Esophagus (tissue), 2 donors: Measurements from ENCODE around the gene RPL38. TPM values are rescaled to one million over a fixed set of nuclear protein-coding genes. Genes with fewer than 3 reads are reported as not detected.

Experiments
- H3K27ac ChIP-seq, 2 donors: one replicate each; pipeline ENCODE4 v1.5.1; 2013; ENCODE audit warnings: low read depth in 2 of 2, mild to moderate bottlenecking in 2 of 2, inconsistent platforms in 1 of 2, low read length in 1 of 2, moderate library complexity in 1 of 2
- H3K27me3 ChIP-seq, 2 donors: one replicate each; pipeline ENCODE4 v1.6.1; 2013; ENCODE audit warnings: low read length in 2 of 2, control low read depth in 1 of 2, mild to moderate bottlenecking in 1 of 2; ENCODE audit not compliant: insufficient read depth in 2 of 2, control insufficient read depth in 1 of 2
- H3K36me3 ChIP-seq, 2 donors: one replicate each; pipeline ENCODE4 v1.6.1; 2013; ENCODE audit warnings: low read length in 1 of 2; ENCODE audit not compliant: control insufficient read depth in 2 of 2, insufficient read depth in 2 of 2
- H3K4me1 ChIP-seq, 2 donors: one replicate each; pipeline ENCODE4 v1.6.1; 2013; ENCODE audit warnings: low read length in 1 of 2; ENCODE audit not compliant: control insufficient read depth in 2 of 2, insufficient read depth in 2 of 2
- H3K4me3 ChIP-seq, 2 donors: one replicate each; pipeline ENCODE4 v1.5.1; 2013; ENCODE audit warnings: low read length in 2 of 2, mild to moderate bottlenecking in 2 of 2, low read depth in 1 of 2, moderate library complexity in 1 of 2
- H3K9me3 ChIP-seq, 2 donors: one replicate each; pipeline ENCODE4 v1.6.1; 2013; ENCODE audit warnings: mild to moderate bottlenecking in 2 of 2, low read depth in 1 of 2, low read length in 1 of 2, moderate library complexity in 1 of 2; ENCODE audit not compliant: control insufficient read depth in 2 of 2, insufficient read depth in 1 of 2
- WGBS, 2 donors: extraction: QIAGEN DNeasy Blood & Tissue Kit; methylation state at CpG; one replicate each; pipeline ENCODE4 v1.1.7; 2013; 5-methylcytosine and 5-hydroxymethylcytosine counted together
- polyA plus RNA-seq, 2 donors: library from polyadenylated mRNA; stranded (reverse); fragments of 200-250 nt; gene quantifications; one replicate each; pipeline ENCODE4 v1.2.3, GENCODE V29; 2013
- donor health status: healthy with polysubstance abuse.
- donor health status: Bipolar disorder and iron deficiency.

Gene RPL38
- polyA plus RNA-seq, 2 donors, result 1,223 to 1,349 TPM

DNA sequence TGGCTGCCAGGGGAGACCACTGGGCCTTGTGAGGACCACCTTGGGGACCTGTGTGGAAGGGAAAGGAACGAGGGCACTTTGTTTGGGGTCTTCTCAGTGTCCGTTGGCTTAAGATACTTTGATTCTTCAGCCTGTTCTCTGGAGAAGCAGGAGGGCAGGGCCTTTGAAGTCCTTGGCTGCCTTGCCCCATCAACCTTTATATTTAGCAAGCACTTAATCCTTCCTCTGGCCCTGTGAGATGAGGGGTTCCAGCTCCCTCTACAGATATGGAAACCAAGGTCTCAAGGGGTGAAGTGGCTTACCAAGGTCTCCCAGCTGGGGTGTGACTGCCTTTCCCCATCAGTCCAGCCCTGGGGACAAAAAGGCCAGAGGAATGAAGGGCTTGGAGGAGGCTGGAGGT lies 38.4 kb downstream of the RPL38 start:
- no peaks in the 10 kb centered on the region for H3K36me3 ChIP-seq
- H3K27me3 ChIP-seq, result no peaks in the 10 kb centered on the region
- peaks cover 2 to 4% of the 10 kb centered on the region in 2 donors for H3K4me1 ChIP-seq
- WGBS, 2 donors, result 67 to 76% methylated on average over 2 of the region's 2 CpGs
- H3K4me3 ChIP-seq, result no peak overlapping the region
- no peaks in the 10 kb centered on the region for H3K9me3 ChIP-seq
- no peak overlapping the region for H3K27ac ChIP-seq

DNA sequence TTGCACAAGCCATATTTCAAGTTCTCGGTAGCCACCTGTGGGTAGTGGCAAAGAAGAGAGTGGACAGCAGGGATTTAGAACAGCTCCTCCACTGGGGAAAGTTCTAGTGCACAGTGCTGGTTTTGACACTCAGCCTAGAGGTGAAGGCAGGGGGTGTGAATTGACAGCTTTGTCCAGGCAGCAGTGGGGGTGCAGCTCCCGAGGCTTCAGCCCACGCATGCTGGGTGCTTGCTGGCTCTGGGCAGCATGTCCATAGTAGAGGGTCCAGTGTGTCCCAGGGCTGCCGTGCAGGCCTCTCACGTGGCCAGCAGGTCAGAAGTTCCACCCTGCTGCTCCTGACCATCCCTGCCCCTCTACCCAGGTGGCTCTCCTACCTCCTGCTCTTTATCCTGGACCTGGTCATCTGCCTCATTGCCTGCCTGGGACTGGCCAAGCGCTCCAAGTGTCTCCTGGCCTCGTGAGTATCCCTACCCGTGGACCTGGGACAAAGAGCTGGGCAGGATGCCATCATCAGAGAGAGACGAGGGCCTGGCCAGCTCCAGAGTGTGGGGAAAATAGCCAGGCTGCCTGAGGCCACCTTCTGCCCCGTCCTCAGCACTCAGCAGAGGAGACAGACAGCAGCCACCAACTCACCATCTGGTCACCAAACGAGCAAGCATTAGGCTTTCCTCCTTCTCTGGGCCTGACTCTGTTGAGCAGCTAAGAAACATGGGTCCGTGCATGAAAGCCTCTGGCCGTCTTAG lies 39.7 kb downstream of the RPL38 start:
- no peaks in the 10 kb centered on the region for H3K36me3 ChIP-seq
- WGBS, 2 donors, result 76% methylated on average over 13 of the region's 13 CpGs
- H3K9me3 ChIP-seq, result no peaks in the 10 kb centered on the region
- no peaks in the 10 kb centered on the region for H3K27me3 ChIP-seq
- no peak overlapping the region for H3K27ac ChIP-seq
- H3K4me3 ChIP-seq, result no peak overlapping the region
- peaks cover 2 to 4% of the 10 kb centered on the region in 2 donors for H3K4me1 ChIP-seq

DNA sequence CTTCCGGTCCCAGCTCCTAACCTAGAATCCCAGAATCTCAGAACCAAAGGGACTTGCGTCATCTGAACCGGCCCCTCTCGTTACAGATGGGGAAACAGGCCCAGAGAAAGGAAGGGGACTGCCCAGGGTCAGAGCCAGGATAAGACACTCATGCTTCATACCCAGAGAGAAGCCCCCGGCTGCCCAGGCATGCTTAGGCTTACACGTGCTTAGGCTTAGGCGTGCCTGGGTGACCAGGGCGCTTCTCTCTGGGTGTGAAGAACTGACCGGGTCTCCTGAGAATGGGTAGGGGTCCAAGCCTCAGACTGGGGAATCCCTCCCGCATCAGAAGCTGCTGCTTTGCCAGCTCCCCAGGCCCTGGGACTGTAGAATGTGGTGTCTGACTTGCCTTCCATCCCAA lies 40.6 kb downstream of the RPL38 start:
- Histone ChIP-seq H3K9me3 (no peaks in the 10 kb centered on the region), H3K27me3 (no peaks in the 10 kb centered on the region), H3K4me3 (no peak overlapping the region), H3K4me1 (peaks cover 2% of the 10 kb centered on the region in 2 donors), H3K27ac (no peak overlapping the region), H3K36me3 (no peaks in the 10 kb centered on the region)
- 89 to 90% methylated on average over 10 of the region's 10 CpGs for WGBS, 2 donors

DNA sequence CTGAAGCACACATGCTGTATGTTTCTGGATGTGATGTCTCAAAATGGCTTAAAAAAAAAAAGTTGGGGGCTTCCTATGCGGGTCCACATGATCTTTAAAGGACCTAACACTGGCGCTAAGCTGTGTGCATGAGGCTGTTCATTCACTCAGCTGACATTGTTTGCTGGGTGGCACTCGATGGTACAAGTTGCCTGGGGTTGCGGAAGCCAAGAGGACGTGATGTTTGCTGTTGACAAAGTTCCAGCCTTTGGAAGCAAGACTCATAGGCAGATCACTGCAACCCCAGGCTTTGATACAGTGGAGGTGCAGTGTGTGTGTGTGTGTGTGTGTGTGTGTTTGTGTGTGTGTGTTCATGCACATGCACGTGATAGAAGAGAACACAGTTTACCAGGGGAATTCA lies 41.1 kb downstream of the RPL38 start:
- 70 to 78% methylated on average over 6 of the region's 6 CpGs for WGBS, 2 donors
- Histone ChIP-seq H3K27ac (no peak overlapping the region), H3K4me1 (peaks cover under 1 to 2% of the 10 kb centered on the region in 2 donors), H3K36me3 (no peaks in the 10 kb centered on the region), H3K27me3 (no peaks in the 10 kb centered on the region), H3K4me3 (no peak overlapping the region), H3K9me3 (no peaks in the 10 kb centered on the region)

DNA sequence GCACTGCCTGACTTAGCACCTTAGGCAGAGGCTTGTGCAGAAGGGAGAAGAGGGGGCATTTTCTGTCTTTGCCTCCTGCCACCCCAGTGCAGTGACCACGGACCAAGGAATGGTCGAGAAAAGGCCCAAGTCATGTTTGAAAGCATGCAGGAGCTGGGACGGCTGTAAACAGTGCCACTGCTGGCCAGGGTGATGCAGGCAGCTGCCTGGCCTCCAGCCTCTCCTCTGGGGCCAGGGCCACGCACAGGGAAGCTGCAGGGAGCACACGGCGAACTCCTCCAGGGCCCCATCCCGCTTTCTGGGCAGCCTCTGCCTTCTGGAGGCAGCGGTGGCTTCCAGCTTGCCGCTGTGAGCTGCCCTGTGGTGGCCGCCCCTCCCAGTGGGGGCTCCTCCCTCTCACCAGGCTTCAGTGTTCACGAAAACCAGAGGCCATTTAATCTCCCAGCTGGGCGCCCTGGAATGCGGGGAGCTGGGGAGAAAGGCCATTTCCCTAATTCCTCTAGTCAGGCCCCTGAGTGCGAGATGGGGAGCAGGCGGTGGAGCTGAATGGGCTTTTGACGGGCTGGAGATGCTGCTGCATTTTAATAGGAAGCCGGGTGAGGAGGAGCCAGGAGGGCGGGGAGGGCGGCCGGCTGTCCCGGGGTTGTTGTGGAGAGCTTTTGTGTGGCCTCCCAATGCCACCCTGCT lies 41.8 kb downstream of the RPL38 start:
- Histone ChIP-seq H3K9me3 (no peaks in the 10 kb centered on the region), H3K4me1 (peaks cover 0 to 2% of the 10 kb centered on the region in 2 donors), H3K27me3 (no peaks in the 10 kb centered on the region), H3K36me3 (no peaks in the 10 kb centered on the region), H3K4me3 (no peak overlapping the region), H3K27ac (no peak overlapping the region)
- 67 to 76% methylated on average over 19 to 21 of the region's 21 CpGs for WGBS, 2 donors

DNA sequence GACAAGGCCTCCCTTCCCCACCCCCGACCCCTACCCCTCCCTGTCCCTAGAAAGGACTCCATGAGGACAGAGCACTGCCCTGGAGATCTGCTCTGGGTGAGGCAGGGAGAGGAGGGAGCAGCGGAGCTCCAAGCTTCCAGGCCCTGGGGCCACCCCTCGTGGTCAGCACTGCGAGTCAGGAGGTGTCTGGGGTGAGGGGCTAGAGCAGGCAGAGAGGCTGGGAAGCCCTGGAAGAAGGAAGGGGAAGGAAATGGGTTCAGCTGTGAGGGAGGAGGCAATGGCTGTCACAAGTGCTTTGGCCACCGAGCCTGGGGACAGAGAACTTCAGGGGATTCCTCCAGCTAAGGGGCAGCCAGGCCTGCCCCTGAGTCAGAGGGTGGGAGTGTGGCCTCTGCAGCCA lies 42.4 kb downstream of the RPL38 start:
- no peaks in the 10 kb centered on the region for H3K9me3 ChIP-seq
- H3K27me3 ChIP-seq, result no peaks in the 10 kb centered on the region
- H3K27ac ChIP-seq, result no peak overlapping the region
- no peaks in the 10 kb centered on the region for H3K36me3 ChIP-seq
- WGBS, 2 donors, result 64 to 74% methylated on average over 5 of the region's 5 CpGs
- H3K4me1 ChIP-seq, result peaks cover 0 to 2% of the 10 kb centered on the region in 2 donors
- H3K4me3 ChIP-seq, result no peak overlapping the region

DNA sequence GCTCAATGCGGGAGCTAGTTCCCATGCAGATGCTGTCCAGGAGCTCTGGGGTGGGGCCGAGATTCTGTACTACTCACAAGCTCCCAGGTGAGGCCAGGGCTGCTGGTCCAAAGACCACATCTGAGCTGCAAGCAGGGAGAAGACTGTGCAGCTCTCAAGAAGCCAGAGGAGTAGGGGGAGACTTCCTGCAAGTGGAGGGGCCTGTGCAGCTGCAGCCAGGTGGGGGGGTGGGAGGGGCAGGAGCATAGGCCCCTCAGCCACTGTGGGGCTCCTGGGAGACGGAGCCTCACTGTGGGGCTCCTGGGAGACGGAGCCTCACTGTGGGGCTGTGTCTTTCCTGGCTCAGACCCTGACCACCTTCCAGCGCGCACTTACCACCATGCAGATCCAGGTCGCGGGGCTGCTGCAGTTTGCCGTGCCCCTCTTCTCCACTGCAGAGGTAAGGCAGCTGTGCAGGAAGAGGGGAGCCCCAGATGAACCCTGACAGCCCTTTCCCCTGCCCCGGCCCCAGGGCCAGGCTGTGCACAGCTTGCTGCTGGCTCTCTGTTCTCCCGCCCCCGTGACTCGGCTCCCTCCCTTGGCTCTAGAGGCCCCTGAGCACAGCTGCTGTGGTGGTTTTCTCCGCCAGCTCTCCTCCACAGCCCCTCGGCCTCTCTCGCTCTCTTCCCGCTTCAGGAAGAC lies 46.3 kb downstream of the RPL38 start:
- no peaks in the 10 kb centered on the region for H3K27me3 ChIP-seq
- 74 to 80% methylated on average over 16 to 17 of the region's 17 CpGs for WGBS, 2 donors
- no peak overlapping the region for H3K4me3 ChIP-seq
- H3K36me3 ChIP-seq, result no peaks in the 10 kb centered on the region
- no peaks in the 10 kb centered on the region for H3K4me1 ChIP-seq
- H3K27ac ChIP-seq, result no peak overlapping the region
- no peaks in the 10 kb centered on the region for H3K9me3 ChIP-seq

DNA sequence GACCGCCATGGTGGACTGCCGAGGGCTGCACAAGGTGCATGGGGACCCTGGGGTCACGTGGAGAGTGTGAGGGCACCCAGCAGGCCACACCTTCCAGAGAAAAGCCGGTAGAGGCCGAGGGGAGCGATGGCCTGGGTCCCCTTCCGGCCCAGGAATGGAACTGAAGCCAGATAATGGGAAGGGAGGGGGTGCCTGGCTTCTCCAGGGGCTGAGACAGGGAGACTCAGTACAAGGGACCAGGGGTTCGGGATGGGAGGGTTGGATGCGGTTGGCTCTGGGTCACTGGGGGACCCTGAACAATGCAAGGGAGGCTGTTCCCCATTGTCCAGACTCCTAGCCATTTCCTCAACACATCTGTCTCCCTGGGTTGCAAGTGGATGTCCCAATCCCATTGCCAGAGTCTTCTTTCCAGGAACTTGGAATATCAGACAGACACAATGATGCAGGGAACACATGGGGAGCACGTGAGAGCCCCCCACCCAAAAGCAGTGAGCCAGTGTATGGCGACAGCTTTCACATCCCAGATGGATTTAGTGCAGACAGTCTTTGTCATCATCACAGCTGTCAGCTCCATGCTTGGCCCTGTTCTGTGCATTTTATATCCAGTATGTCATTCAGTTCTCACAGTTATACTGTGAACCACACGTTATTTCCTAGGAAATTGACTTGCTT lies 47.0 kb downstream of the RPL38 start:
- Histone ChIP-seq H3K4me3 (no peak overlapping the region), H3K9me3 (no peaks in the 10 kb centered on the region), H3K4me1 (no peaks in the 10 kb centered on the region), H3K36me3 (no peaks in the 10 kb centered on the region), H3K27ac (no peak overlapping the region), H3K27me3 (no peaks in the 10 kb centered on the region)
- 60 to 74% methylated on average over 12 of the region's 12 CpGs for WGBS, 2 donors

DNA sequence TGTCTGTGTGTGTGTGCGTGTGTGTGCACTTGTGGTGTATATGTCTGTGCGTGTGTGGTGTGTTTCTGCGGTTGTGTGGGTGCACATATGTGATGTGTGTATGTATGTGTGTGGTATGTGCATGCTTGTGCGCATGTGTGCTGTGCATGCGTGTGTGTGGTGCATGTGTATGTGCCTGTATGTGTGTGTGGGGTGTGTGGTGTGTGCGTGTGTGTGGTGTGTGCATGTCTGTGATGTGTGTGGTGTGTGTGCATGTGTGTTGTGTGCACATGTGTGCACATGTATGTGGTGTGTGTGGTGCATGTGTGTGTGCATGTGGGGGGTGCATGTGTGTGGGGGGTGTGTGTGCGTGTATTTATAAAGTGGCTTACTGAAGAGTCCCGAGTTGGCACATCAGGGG lies 47.6 kb downstream of the RPL38 start:
- WGBS, 2 donors, result 87 to 91% methylated on average over 8 of the region's 8 CpGs
- Histone ChIP-seq H3K4me3 (no peak overlapping the region), H3K27ac (no peak overlapping the region), H3K4me1 (no peaks in the 10 kb centered on the region), H3K9me3 (no peaks in the 10 kb centered on the region), H3K36me3 (no peaks in the 10 kb centered on the region), H3K27me3 (no peaks in the 10 kb centered on the region)
